ENCODE measurements around the gene EPB41L1.

Gene EPB41L1

DNA sequence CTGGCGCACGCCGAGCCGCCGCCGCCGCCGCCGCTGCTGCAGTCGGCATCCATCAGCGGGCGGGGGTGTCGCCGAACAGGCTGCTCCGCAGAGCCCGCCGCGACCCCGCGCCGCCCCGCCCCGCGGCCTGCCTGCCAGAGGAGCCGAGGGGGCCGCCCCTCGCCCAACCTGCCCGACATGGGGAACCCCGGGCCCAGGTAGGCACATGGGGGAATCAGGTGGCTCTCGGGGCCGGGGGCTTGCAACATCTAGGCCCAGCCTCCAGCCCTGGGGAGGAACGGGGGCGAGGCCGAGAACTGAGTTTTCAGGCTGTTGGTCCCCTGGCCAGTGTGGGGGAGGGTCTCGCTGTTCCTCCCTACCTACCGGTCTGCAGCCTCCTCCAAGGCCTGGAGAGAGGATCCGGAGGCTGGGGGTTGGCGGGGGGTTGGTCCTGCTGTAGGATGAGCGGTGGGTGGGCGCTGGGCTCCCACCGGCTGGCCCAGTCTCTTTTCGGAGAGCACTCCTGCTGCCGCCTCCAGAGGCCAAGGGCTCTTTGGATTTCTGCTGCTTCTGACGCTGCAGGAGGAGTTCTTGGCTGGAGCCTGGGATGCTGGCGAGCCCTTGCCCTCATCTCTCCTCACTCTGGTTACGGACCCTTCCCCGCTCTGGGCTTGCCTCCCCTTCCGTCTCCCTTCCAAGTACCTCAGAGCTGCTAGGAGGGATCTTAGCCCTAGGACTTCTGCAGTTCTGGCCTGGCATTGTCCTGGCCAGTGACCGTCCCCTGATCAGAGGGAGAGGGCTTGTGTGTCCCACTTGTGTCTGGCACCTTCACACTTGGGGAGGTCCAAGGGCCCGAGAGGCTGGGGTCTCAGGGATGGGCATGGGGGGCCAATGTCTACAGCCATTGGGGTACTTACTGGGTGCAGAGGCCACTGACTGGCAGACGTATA lies at the start of gene EPB41L1:
Gene EPB41L1 (plus strand): TSS at position 41 of the 929 bp plus-strand sequence. CDS start 19,038 bp downstream, outside the sequence.
- no peak for DNase-seq

DNA sequence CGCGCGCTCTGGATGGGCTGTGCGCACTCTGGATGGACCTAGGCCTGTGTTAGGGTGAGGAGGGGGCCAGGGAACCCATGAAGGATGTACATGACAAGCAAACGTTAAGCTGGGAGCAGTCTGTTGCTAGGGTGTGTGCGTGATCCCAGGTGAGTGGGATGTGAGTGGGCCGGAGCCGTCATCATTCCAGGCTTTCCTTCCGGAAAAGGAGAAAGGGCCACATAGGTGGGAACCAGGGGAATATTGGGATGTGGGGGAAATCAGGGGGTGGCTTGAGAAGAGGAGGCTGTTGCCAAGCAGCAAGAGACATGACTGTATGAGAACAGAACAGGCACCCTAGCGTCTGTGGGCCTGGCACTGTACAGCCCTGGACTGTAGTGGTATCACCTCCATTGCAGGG lies 49.7 kb upstream of the EPB41L1 start:
- no peak for DNase-seq

DNA sequence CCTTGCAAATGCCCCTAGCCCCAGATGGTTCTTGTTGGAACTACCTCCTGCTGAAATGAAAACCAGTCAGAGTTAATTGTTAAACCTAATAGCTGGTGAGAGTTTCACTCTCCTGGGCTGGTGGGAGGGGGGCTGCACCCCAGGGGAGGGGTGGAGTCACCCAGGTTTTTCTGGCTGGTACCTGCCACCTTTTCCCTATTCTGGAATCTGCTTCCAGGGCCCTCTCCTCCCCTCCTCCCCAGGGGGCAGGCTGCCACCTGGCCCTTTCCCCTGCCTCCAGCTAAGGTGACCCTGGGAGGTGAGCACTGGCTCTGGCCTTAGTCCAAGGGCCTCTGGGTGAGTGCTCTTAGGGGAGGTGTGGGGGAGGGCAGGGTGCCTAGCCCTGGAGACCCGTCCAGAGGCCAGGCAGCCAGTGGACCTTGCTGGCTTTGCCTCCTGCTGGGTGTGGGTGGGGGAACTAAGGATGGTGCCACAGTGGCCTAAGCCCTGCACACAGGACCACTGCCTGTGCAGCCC lies 48.8 kb upstream of the EPB41L1 start:
- DNase-seq = no peak

DNA sequence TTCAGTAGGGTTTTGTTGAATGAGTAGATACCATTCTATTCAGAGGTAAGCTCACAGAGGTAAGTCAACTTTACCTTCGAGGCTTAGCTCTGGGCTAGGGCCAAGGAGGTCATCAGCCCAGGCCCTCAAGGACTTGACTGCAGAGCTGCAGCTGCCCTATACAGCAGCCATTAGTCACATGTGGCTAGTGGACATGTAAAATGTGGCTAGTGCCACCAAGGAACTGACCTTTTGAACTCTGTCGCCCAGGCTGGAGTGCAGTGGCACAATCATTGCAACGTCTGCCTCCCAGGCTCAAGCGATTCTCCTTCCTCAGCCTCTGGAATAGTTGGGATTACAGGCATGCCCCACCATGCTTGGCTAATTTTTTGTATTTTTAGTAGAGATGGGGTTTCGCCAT lies 47.9 kb upstream of the EPB41L1 start:
- no peak for DNase-seq

DNA sequence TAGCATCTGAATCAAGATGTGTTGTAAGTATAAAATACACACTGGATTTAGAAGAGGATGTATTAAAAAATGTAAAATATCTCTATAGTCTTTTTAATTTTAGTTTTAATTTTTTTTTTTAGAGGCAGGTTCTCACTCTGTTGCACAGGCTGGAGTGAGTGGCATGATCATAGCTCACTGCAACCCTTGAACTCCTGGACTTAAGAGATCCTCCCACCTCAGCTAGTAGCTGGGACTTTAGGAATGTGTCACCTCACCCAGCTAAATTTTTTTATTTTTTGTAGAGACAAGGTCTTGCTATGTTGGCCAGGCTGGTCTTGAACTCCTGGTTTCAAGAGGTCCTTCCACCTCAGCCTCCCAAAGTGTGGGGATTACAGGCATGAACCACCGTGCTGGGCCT lies 46.7 kb upstream of the EPB41L1 start:
- DNase-seq = no peak

DNA sequence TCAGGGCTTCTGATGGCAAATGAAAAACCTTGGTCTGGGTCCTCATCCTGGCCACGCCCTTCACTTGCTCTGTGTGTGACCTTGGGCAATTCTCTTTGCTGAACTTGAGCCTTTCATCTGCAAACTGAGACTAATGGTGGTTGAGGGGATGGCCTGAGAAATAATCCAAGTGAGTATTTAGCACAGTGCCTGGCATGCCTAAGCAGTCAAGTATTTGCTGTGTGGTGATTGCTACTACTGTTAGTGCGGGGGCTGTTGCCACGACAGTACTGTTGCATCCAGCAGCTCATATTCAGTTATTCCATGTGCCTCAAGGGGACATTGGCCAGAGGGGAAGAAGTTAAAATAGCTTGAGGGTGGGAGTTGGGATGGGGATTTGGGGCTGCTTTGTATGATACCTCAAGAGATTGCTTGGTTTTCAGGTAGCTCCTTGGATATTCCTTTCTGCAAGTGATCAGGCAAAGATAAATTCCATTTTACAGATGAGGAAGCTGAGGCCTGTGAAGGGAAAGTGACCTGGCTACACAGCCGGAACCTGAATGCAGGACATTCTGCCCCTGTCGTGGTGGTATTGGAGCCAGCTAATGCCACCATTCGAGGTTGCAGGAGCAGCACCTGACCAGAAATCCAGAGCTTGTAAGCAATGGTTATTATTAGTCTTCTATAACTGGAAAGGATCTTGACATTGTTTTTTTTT lies 45.1 kb upstream of the EPB41L1 start:
- no peak for DNase-seq

DNA sequence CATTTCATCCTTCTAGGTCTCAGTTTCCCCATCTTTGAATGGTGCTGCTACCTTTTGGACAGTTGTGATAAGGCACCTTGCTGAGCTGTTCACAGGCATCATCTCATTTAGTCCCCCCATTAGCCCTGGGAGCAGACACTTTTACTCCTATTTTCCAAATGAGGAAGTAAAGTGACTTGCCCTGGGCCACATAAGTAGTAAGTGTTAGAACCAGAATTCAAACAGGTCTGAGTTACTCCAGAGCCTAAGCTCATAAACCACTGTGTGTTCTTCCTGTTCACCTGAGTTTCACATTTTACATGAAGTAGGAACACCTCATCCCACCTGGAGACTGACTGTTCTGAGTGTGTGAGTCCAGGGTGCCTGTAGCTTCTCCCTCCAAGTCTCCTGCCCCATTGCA lies 43.5 kb upstream of the EPB41L1 start:
- no peak for DNase-seq

DNA sequence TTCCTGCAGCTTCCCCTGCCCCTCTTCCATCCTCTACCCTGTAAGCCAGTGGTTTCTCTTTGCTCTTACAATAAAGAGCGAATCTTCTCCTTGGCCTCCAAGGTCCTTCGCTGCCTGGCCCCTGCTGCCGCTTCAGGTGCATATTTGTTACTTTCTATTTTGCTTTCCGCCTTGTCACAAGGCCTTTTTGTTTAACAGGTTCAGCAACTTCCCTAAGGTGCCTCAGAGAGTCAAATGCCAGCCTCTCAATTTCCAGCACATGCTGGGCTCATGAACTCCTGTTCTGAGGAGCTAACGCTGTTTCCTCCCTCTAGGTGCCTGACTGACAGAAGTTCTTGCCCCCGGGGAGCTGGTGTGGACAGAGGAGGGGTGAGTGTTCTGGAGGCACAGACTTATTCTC lies 42.4 kb upstream of the EPB41L1 start:
- DNase-seq = no peak

DNA sequence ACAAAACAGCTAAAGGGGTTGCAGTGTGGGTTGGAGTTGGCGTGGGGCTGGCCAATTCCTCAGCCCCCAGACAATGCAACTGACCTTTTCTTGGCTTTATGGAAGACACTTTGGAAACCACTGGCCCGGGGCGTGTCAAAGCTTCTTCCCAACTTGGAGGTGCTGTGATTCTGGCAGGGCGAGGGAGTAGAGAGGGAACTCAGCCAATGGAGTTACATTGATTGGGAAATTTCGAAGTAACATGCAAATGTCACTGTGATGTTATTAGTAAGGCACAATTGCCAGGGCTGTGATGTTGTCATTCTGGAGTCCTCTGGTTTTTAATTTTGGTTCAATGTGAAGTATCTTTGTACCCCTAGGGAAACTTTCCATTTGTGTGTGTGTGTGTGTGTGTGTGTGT lies 41.5 kb upstream of the EPB41L1 start:
- DNase-seq = no peak

DNA sequence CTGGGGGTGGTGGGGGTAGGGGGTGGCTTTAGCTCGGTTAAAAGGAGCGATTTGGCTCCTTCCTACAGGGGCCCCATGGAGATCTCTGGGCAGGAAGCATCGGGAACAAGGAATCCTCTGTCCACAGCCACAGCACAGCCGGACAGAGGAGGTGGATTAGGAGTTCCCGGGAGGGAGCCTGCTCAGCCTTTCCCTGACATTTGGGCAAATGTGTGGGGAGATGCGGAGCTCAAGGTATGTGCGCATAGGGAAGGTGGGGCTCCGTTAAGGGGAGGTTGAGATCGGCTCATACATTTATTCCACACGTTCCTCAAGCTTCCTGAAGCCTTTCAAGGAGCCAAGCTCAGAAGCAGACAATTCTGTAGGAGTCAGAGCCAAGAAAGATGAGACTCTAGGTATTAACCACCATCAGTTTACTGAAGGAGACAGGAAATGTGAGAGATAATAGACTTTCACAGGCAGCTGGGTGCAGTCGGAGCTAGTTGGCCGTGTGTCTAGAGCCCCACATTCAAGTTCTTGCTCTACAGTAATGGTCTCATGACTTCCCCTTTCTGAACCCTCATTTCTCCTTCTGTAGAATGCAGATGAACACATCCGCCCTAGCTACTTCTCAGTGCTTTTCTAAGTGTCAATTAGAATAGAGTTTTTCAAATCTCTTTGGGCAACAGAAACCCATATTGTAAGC lies 40.8 kb upstream of the EPB41L1 start:
- no peak for DNase-seq

DNA sequence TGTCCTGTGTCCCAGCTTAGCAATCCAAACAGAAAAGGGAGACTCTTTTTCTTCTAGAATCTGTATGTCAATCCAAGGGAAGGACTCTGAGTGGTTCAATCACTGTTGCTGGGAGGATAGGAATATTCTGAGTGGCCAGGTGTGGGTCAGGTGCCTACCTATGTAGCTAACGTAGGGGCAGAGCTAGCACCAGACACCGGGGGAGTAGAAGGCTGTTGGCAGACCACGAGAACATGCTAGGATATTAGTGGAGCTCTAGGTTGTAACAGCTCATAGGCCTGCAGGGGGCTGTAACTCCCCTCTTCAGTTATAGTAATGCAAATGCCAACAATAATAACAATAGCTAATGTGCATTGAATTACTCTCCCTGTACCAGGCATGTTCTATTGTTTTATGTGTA lies 39.8 kb upstream of the EPB41L1 start:
- no peak for DNase-seq

DNA sequence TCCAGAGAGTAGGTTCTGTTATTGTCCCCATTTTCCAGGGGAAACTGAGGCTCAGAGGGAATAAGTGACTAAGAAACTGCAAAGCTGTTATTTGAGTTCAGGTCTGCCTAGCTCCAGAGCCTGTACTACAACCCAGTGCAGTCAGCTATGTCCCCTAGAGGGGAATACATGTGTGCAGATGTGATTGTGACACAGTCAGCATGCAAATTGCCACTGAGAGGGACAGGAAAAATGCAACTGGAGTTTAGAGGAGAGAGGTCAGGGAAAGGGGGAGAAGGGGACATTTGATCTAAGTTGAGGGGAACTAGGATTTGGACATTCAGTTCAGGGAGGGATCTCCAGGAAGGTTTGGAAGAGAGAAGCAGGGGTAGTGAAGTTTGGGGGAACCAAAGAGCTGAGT lies 38.6 kb upstream of the EPB41L1 start:
- no peak for DNase-seq

DNA sequence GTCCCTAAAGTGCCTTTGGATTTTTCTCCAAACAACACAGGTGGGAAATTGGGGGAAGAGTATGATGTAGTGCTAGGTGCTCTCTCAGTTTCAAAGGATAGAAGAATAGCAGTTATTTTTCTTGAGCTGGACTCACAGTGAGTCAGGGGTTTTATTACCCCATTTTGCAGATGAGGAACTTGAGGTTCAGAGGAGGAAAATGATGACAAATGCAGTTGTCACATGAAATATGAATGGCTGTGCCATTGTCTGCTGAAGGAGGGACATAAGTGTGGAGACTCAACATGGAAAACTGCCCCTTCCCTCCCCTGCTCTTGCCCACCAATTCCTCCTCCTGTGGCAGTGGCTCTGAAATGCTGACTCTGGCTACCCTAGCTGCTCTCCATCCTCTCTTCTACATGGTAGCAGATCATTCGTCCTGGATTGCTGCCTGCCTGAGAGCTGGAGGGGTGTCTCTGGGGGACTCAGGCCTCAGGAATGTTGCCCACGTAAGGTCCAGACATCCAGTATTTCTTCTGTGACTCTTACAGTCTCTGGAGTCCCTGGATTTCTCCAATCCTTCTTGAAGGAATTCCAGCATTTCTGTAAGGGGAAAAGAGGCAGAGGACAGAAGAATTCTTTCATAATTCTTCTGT lies 37.6 kb upstream of the EPB41L1 start:
- no peak for DNase-seq

DNA sequence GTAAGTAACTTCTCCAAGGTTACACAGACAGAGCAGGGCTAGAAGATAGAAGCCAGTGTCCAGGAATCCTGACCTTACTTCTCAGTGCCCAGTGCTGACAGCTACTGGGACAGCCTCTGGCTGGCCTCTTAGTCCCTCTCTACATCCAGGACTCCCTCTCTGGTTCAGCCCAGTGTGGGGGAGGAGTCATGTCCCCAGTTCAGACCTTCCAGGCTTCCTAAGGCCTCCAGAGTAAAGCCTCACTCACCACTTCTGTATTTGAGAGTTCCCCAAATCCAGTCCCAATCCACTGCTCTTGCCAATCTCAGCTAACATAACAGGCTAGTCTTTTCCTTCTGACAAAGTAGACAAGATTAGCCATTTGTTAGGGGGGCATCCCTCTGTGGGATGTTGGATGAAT lies 36.9 kb upstream of the EPB41L1 start:
- no peak for DNase-seq

DNA sequence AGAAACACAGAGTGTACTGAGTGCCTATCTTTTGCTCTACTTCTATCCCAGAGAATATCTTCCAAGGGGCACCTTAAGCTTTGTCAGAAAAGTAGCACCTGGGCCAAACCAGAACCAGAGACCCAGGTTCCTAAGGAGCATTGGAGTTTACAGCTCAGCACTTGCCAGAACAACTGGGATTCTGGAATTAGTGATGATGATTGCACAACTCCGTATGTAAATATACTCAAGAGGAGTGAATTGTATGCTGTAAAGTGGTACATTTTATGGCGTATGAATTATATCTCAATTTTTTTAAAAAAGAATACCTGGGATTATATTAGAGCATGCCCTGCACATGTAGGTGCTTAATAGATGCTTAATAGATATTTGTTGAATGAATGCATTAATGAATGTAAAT lies 36.2 kb upstream of the EPB41L1 start:
- DNase-seq = no peak

DNA sequence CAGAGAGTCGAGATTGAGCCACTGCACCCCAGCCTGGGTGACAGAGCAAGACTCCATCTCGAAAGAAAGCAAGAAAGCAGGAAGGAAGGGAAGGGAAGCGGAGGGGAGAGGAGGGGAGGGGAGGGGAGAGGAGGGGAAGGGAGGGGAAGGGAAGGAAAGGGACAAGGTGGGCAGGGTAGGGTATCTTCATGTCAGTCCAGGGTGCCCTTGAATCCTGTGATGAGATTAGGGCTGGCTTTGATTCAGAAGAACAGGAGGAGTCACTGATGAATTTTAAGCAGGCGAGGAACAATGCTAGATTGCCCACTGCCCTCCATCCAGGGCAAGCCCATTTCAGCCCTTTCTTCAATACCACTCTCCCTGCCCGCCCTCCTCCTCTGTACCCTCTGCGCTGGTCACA lies 35.0 kb upstream of the EPB41L1 start:
- no peak for DNase-seq

DNA sequence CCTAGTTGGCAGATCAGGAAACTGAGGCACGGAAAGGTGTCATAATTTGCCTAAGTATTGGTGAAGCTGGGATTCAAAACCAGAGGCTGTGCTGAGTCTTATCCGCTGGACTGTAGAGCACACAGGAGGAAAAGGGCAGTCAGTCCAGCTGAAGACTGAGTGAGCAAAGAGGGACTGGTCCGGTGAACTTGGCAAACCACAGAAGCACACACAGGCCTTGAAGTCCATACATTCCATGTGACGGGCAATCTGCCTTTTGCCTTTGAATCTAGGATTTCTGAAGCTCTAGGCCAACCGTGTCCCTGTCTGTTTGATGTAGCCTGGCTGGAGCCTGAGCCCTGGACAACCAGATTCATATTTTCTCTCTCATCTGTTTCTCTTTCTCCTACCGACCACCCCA lies 34.3 kb upstream of the EPB41L1 start:
- DNase-seq = no peak

DNA sequence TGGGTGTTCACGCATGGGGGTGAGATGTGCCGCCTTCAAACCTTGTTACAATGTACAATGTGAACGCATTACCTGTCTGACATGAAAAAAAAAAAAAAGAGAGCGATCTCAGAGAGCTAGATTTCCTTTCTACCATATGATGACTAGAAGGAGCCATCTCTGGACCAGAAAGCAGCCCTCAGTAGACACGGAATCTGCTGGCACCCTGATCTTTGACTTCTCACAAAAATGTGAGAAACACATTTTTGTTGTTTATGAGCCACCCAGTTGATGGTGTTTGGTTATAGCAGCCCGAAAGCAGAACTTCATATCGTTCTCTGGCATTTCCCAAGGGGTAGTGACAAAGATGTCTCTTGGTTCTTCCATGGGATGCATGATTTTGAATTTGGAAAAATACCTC lies 33.5 kb upstream of the EPB41L1 start:
- DNase-seq = no peak

DNA sequence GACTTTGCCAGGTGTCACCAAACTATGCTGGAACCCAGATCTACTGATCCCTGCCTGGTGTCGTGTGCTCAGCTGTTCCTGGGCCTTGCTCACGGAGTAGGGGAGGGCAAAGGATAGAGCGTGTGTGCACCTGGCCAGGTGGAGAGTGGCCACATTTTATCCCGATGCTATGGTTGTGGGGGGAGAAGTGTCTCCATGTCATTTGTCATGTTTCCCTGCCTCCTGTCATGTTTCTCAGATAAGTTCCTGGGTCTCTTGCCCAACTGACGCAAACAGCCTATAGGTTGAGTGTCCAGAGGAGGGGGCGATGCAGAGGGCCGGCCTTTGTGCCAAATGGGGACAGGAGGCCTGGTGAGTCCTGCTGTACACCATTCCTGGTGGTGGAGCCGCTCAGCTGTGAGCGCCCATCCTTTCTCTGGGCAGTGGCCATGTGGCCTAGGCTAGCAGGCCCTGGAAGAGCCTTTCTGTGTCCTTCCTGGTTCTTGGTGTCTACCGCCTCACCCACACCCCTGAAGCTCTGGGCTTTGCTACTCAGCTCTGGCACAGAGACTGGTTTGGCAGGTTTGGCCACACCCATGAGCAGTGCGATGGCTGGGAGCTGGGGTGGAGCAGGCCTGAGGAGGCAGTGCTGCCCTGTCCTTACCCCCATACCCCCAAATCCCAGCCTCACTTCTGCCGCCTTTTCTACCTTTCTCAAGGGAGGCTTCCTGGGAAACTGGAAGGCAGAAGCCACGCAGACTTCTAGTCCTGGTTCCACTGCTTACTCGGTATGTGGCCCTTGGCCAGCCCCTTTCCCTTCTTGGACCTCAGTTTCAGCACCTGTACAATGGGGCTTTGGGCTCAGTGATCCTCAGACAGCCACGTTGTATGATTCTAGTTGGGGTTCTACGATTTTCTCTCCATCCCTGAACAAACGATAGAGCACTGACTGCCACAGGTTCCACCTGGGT lies 32.3 kb upstream of the EPB41L1 start:
- no peak for DNase-seq

DNA sequence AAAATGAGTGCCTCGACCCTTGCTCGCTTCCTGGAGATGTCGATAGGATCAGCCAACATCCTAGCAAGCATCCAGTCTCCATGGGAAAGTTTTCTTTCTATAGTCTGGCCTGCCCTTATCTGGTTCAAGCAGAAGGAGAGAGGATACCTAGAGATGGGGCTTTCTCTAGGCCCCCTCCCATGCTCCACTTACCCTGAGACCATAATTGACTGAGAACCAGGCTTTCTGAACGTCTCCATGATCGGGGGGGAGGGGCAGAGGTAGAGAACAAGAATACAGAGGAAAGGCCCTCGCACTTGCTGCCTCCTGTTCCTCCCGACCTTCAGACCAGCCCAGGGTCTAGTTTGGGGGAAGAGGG lies 31.6 kb upstream of the EPB41L1 start:
- no peak for DNase-seq

DNA sequence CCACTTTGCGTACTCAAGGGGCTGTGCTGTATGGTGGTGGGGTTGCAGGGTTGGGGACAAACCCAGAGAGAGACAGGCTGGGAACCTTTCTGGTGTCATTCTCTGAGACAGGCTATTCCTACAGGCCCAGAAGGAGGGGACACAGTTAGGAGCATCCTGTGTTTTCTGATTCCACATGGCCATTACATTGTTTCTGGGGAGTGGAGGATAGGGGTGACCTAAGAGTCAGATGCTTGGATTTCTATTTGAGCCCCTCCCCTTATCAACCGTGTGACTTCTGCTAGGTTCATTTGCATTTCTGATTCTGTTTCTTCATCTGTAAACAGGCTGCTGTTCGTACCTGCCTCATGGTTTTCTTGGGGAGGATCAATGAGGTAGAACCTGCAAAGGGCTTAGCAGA lies 29.4 kb upstream of the EPB41L1 start:
- DNase-seq = no peak

All from SW 1271 (cell line).